ENCODE results near the gene DDX1.

- TF ChIP-seq POLR2A (IDR thresholded peaks at IDR 0.05) (no peak), CTCF (IDR thresholded peaks at IDR 0.05) (no peak)
Observed at GRCh38 chr2:15544227-15544626, 47.4 kb upstream of the DDX1 start.

All from uterus (tissue), 2 donors.